Measurements from ENCODE around the gene KISS1.
"Not testable (repeated sequence)": the region's sequence is repeated elsewhere in the genome, so short reads cannot be mapped to it uniquely, and the experiment has no call there.

DNA sequence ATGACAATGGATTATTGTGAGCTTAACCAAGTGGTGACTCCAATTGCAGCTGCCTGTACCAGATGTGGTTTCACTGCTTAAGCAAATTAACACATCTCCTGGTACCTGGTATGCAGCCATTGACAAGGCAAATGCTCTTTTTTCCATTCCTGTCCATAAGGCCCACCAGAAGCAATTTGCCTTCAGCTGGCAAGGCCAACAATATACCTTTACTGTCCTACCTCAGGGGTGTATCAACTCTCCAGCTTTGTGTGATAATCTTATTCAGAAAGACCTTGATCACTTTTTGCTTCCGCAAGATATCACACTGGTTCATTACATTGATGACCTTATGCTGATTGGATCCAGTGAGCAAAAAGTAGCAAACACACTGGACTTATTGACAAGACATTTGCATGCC lies 41.2 kb upstream of the KISS1 start:
- TF ChIP-seq RAD21 (conservative IDR thresholded peaks at IDR 0.05); POLR2AphosphoS5 (IDR thresholded peaks at IDR 0.05); CTCF (IDR thresholded peaks at IDR 0.05; ENCODE audit: poor library complexity, severe bottlenecking); EZH2 (IDR thresholded peaks at IDR 0.05; ENCODE audit: borderline replicate concordance, insufficient read depth, low read length, poor library complexity, severe bottlenecking); TAF1 (IDR thresholded peaks at IDR 0.05; ENCODE audit: low read depth); EP300 (conservative IDR thresholded peaks at IDR 0.05; ENCODE audit: poor library complexity, severe bottlenecking); SMC3 (conservative IDR thresholded peaks at IDR 0.05; ENCODE audit: poor library complexity): not testable (repeated sequence)

Data from neural cell (in vitro differentiated cells).